Measurements from ENCODE around the gene THOP1.

DNA sequence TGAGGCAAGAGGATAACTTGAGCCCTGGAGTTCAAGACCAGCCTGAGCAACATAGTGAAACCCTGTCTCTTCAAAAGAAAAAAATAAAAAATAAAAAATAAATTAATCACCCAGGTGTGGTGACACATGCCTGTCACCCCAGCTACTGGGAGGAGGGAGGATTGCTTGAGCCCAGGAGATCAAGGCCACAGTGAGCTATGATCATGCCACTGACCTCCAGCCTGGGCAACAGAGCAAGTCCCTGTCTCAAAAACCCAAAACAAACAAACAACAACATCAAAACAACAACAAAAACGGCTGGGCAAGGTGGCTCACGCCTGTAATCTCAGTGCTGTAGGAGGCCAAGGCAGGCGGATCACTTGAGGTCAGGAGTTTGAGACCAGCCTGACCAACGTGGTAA lies 41.2 kb upstream of the THOP1 start:
- TF ChIP-seq, protein P1, sequence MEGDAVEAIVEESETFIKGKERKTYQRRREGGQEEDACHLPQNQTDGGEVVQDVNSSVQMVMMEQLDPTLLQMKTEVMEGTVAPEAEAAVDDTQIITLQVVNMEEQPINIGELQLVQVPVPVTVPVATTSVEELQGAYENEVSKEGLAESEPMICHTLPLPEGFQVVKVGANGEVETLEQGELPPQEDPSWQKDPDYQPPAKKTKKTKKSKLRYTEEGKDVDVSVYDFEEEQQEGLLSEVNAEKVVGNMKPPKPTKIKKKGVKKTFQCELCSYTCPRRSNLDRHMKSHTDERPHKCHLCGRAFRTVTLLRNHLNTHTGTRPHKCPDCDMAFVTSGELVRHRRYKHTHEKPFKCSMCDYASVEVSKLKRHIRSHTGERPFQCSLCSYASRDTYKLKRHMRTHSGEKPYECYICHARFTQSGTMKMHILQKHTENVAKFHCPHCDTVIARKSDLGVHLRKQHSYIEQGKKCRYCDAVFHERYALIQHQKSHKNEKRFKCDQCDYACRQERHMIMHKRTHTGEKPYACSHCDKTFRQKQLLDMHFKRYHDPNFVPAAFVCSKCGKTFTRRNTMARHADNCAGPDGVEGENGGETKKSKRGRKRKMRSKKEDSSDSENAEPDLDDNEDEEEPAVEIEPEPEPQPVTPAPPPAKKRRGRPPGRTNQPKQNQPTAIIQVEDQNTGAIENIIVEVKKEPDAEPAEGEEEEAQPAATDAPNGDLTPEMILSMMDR (IDR thresholded peaks at IDR 0.05), result no peak
- TF ChIP-seq POLR2A (IDR thresholded peaks at IDR 0.05), result no peak
